ENCODE data around the gene TGFB3.
"Not testable (repeated sequence)": the region's sequence is repeated elsewhere in the genome, so short reads cannot be mapped to it uniquely, and the experiment has no call there.

The TGFB3 gene

GRCh38 chr14:75981426-75982265 lies at the start of gene TGFB3:
TGFB3 (minus strand) TSS chr14:75981995; CDS start chr14:75980893, 1,102 bp downstream.
- peak; percentile 81 for DNase-seq

- DNase-seq = no peak
Measured at GRCh38 chr14:76024211-76024907, 42.6 kb upstream of the TGFB3 start.

- DNase-seq = no peak
Measured at GRCh38 chr14:76023757-76024156, 42.0 kb upstream of the TGFB3 start.

- DNase-seq = no peak
Measured at GRCh38 chr14:76022991-76023390, 41.2 kb upstream of the TGFB3 start.

GRCh38 chr14:76019676-76020075 lies 37.9 kb upstream of the TGFB3 start:
- no peak for DNase-seq

- DNase-seq = no peak
Measured at GRCh38 chr14:76015668-76016067, 33.9 kb upstream of the TGFB3 start.

- DNase-seq = no peak
Measured at GRCh38 chr14:76015191-76015590, 33.4 kb upstream of the TGFB3 start.

GRCh38 chr14:76012354-76012753 lies 30.6 kb upstream of the TGFB3 start:
- no peak for DNase-seq

- DNase-seq = no peak
Measured at GRCh38 chr14:76011930-76012329, 30.1 kb upstream of the TGFB3 start.

- DNase-seq = not testable (repeated sequence)
Measured at GRCh38 chr14:76009627-76010026, 27.8 kb upstream of the TGFB3 start.

GRCh38 chr14:76007852-76008251 lies 26.1 kb upstream of the TGFB3 start:
- no peak for DNase-seq

GRCh38 chr14:76007379-76007778 lies 25.6 kb upstream of the TGFB3 start:
- DNase-seq = no peak

- no peak for DNase-seq
Measured at GRCh38 chr14:76006253-76006652, 24.5 kb upstream of the TGFB3 start.

GRCh38 chr14:76002383-76002782 lies 20.6 kb upstream of the TGFB3 start:
- no peak for DNase-seq

- DNase-seq = no peak
Measured at GRCh38 chr14:75999511-76000190, 17.9 kb upstream of the TGFB3 start.

- no peak for DNase-seq
Measured at GRCh38 chr14:75996488-75996887, 14.7 kb upstream of the TGFB3 start.

- no peak for DNase-seq
Measured at GRCh38 chr14:75995372-75996041, 13.7 kb upstream of the TGFB3 start.

- DNase-seq = no peak
Measured at GRCh38 chr14:75993567-75994041, 11.8 kb upstream of the TGFB3 start.

- DNase-seq = no peak
Measured at GRCh38 chr14:75991753-75992152, 10.0 kb upstream of the TGFB3 start.

- no peak for DNase-seq
Measured at GRCh38 chr14:75990297-75990696, 8.5 kb upstream of the TGFB3 start.

GRCh38 chr14:75989134-75989533 lies 7.3 kb upstream of the TGFB3 start:
- peak; percentile 3 for DNase-seq

GRCh38 chr14:75987201-75987970 lies 5.6 kb upstream of the TGFB3 start:
- DNase-seq = no peak
